Activated CD8-positive, alpha-beta memory T cell treated with anti-CD3 and anti-CD28 coated beads for 24 hours (primary cell): ENCODE results near the gene RAB3GAP2.
"Not testable (repeated sequence)": the region's sequence is repeated elsewhere in the genome, so short reads cannot be mapped to it uniquely, and the experiment has no call there.

Experiments used
- DNase-seq: peaks from one replicate; pipeline ENCODE4 v3.0.0-alpha.2; 2020

RAB3GAP2 gene, protein sequence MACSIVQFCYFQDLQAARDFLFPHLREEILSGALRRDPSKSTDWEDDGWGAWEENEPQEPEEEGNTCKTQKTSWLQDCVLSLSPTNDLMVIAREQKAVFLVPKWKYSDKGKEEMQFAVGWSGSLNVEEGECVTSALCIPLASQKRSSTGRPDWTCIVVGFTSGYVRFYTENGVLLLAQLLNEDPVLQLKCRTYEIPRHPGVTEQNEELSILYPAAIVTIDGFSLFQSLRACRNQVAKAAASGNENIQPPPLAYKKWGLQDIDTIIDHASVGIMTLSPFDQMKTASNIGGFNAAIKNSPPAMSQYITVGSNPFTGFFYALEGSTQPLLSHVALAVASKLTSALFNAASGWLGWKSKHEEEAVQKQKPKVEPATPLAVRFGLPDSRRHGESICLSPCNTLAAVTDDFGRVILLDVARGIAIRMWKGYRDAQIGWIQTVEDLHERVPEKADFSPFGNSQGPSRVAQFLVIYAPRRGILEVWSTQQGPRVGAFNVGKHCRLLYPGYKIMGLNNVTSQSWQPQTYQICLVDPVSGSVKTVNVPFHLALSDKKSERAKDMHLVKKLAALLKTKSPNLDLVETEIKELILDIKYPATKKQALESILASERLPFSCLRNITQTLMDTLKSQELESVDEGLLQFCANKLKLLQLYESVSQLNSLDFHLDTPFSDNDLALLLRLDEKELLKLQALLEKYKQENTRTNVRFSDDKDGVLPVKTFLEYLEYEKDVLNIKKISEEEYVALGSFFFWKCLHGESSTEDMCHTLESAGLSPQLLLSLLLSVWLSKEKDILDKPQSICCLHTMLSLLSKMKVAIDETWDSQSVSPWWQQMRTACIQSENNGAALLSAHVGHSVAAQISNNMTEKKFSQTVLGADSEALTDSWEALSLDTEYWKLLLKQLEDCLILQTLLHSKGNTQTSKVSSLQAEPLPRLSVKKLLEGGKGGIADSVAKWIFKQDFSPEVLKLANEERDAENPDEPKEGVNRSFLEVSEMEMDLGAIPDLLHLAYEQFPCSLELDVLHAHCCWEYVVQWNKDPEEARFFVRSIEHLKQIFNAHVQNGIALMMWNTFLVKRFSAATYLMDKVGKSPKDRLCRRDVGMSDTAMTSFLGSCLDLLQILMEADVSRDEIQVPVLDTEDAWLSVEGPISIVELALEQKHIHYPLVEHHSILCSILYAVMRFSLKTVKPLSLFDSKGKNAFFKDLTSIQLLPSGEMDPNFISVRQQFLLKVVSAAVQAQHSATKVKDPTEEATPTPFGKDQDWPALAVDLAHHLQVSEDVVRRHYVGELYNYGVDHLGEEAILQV (N-terminal part only)

DNA sequence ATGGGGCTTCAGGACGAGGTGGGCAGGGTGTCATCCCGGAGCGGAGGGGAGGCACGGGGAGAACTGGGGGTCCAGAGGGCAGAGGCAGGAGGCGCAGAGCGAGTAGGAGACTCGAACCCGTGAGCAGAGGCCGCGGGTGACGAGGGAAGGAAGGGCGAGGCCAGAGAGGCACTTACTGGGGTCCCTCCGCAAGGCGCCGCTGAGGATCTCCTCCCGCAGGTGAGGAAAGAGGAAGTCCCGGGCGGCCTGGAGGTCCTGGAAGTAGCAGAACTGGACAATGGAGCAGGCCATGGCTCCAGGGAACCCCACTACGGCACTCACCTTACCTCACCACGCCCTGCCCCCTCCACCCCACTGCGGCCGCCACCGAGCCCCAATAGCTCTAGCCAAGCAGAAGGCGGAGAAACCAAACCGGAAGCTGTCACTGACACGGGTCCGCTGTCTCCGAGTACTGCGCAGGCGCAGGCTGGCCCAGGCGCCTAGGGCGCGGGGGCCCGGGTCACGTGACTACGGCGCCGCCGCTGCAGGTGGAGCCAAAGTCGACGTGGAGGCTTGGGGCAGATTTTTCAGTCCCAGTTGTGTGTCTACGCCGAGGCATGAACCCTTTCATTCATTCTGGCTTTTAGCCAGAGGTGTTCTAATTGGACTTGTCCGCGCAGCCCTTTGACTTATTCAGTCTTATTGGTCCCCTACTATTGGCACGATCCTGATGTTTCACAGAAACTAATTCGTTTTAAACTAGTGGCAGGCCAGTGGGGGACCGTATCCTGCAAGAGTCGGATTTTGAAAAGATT is at the start of gene RAB3GAP2:
Gene RAB3GAP2, minus strand, starts transcription at position 407 of the 794 bp plus-strand sequence. Its CDS starts 116 bp downstream, at position 291.
- peak; percentile 98 for DNase-seq

DNA sequence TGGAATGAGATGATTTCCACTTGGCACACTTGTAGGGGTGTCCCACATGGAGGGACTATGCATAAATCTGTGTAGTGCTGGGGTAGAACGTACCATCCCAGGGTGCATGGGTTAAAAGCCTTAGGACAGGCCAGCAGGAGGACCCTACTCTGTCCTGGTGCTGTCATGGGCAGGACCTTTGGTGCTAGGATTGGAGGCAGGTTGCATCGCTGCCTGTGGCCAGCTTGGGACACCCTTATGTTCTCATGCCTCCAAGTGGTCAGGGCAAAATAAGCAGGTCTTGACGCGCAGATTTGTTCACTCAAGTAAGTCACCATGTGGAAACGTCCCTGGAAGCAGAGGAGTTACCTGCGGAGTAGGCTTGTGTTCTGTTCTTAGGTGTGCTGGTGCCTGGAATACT is 49.5 kb upstream of the RAB3GAP2 start:
- no peak for DNase-seq

DNA sequence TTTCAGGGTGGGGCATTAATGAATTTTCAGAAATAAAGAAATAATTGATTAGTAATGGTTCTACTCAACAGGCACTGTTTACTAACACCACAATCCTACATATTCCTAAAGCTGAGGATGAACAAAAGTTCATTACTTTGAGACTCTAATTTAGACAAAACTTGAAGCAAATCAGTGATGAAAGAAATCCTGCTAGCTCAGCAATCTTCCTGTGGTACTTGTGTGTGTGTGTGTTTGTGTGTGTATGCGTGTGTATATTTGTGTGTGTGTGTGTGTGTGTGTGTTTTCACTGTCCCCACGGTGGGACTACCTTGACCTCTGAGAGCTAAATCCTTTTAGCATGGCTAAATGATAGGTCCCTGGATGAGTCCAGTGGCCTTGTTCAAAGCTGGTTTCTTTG is 48.5 kb upstream of the RAB3GAP2 start:
- no peak for DNase-seq

DNA sequence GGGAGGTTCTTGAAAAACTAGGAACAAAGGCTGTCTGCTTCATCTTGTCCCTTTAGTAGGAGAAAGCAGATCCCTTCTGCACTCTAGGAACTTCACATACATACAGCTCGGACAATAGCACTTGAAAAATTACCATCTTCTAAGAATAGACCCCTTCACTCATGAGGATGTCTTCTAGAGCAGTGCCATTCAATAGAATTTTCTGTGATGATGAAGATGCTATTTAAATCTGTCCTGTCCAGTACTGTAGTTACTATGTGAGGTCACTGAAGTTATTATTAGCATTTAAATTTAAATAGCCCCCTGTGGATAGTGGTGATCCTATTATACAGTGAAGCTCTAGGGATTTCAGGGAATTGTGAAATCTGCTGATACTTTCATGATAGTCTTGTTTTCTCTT is 46.4 kb upstream of the RAB3GAP2 start:
- no peak for DNase-seq

DNA sequence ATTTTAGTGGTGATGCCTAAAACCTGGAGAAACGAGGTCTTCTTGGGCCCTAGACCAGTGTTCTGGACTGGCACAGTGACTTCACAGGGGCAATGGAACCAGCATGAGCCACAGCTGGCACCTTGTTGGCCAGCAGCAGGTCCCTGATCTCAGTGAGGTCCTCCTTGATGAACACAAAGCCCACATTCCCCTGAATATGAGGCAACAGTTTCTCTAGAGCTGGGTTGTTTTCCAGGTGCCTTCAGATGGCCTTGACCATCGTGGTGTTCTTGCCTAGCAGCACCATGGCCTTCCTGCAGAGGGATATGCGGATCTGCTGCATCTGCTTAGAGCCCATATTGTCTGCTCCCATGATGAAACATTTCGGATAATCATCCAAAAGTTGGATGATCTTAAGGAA is 44.9 kb upstream of the RAB3GAP2 start:
- DNase-seq, result no peak

DNA sequence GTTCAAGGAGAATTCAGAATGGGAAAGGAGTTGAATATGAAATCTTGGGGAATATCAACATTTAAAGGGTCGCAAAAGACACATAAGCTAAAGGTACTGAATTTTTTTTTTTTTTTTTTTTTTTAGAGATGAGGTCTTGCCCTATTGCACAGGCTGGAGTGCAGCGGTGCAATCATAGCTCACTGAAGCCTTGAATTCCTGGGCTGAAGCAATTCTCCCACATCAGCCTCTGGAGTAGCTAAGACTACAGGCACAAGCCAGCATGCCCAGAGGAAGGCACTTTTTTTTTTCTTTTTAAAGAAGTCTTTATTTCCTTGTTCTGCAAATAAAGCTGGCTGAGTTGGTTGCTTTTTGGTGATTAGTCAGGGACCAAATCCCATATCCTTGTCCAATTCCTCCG is 44.1 kb upstream of the RAB3GAP2 start:
- no peak for DNase-seq

DNA sequence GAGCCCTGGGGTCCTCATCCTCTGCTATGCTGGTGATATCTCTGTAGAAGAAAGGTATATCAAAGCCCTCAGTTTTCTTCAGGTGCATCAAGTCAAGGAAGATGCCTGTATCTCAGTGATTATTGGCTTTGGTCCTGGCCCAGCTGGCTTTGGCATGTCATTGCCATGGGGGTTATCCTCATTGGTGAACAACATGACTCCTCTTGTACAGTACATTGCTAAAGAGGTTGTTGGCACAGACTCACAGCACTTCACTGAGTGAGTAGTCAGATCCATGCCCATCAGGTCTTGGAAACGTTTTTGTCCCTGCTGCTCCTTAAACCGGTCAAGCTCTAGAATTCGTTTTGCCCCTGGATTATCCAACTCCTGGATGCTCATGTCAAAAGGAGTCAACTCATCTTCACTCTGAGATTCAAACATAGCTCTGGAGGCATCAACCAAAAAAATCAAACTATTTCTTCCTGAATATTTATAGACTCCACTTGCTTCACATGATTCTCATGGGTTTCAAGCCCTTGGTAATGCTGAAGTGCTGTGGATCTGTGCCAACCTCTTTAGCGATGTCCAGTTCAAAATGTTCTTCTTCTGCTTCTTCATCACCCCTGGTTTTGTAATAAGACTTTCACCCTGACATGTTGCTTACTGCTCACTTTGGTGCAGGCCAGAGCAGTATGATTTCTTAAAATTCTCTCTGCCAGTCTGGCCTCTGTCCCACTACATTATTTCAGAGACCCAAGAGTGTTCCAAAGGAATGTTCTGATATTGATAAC is 43.0 kb upstream of the RAB3GAP2 start:
- no peak for DNase-seq

DNA sequence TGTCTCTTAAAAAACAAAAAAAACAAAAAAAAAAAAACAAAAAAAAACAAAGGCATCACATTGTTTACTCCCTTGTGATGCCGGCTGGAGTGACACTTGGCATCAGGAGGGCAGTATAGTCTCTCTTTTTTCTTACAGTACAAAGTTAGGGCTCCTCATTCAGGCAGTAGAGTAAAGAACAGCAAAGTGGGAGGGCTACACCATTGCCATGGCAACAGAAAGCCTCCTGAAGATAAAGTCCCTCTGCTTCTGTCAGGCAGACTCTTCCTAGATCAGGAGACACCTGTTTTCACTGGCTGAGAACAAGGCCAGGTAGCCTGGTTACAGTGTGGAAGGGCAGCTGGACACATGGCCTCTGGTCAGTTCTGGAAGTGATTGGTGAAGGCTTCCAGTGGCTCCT is 41.3 kb upstream of the RAB3GAP2 start:
- no peak for DNase-seq

DNA sequence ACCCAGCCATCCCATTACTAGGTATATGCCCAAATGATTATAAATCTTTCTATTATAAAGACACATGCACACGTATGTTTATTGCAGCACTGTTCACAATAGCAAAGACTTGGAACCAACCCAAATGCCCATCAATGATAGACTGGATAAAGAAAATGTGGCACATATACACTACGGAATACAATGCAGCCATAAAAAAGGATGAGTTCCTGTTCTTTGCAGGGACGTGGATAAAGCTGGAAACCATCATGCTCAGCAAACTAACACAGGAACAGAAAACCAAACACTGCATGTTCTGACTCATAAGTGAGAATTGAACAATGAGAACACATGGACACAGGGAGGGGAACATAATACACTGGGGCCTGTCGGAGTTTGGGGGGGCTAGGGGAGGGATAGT is 37.9 kb upstream of the RAB3GAP2 start:
- DNase-seq, result not testable (repeated sequence)

DNA sequence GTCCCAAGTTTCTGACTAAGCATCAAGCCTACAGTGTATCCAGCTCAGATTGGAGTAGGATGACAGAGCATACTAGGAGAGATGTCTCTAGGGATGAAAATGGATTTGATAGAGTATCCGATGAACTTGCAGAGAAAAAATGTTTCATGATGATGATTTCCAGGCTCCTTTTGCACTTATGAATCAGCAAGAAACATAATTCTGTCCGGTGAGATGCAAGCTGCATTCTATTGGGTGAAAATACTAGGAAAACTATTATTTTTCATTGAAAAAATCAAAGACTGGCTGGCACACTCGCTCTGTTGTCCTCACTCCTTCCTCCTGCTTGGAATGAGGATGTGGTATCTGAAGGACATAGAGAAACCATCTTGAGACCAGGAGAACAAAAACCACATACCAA is 35.4 kb upstream of the RAB3GAP2 start:
- no peak for DNase-seq

DNA sequence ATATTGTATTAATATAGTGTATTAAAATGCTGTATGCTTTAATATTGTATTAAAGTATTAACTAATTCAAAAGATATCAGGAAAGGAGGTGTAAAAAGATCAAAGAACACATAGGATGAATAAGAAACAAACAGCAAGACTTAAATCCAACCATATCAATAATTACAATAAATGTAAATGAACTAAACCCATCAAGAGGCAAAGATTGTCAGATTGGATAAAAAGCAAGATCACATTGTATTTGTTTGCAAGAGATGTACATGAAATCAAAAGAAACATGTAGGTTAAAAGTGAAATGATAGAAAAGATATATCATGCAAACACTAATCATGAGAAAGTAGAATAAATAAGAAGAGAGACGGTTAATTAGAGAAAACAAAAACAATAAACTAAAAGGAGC is 34.1 kb upstream of the RAB3GAP2 start:
- no peak for DNase-seq

DNA sequence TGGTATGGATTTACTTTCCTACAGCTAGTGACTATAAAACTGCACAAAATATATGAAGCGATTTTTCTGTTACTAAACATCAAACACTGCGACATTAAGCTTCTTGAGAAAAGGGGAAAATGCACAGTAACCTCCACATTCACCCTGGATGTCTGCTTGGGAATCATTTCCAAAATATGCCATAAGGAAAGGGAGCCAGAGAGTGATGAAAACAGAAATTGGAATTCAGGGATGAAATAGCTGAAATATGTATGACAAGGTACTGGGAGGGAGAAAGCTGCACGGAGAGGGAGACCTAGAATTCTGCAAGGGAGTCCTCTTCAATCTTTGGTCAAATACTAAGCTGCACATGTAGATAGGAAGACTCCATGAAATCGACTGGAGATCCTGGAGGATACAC is 31.6 kb upstream of the RAB3GAP2 start:
- DNase-seq, result no peak

DNA sequence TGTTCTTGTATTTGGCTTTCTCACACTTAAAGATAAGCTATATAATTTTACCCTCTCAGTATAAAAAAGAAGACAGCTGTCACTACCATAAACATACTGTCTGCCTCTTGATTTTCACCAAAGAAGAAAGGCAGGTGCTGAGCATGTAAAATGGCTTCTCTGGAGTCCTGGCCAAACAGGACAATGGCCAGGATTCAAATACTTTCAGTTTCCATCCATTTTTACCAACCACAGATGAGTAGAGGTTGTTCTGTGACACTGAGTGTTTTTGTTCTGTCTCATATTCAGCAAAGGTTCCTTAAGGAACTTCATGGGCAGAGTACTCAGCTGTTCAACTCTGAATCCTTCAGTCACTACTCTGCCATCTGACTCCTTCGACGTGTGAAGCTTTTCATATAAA is 29.4 kb upstream of the RAB3GAP2 start:
- no peak for DNase-seq

DNA sequence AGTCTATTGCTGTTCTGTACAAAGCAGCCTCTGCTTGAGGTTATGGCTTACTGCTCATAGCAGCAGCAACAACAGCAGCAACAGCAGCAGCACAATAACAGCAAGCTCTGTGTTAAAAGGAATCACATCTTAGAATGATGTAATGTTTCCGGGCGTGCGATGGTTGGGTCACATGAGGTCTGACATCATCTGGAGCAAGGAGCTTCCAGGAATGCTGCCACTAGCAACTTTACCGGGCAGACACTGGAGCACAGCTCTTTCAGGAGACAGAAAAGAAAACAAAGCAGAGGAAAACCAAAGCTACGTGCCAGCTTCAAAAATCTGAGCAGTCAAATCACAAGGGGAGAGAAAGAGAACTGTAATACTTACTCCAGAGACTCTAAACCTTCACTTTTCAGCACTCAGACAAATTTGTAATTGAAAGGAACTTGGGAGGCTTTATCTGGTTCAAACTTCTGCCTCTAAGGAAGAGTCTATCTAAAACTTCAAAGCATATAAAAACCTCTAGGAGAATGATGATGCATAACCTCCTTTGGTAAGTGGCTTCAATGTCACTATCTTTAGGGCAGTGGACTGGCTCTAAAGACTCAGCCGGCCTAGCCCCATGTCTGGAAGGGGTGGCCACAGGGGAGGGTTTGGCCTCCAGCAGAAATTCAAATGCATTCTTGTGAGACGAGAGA is 28.3 kb upstream of the RAB3GAP2 start:
- DNase-seq, result no peak

DNA sequence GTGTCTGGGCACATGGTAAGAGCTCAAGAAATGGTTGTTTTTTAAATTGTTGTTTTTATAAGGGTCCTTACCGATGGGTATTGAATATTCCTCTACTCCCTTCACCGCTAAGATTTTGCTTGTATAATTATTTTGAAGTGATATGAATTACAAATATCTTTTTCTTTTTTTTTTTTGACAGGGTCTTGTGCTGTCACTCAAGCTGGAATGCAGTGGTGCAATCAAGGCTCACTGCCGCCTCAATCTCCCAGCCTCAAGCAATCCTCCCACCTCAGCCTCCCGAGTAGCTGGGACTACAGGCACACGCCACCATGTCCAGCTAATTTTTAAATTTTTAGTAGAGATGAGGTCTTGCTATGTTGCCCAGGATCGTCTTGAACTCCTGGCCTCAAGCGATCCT is 27.1 kb upstream of the RAB3GAP2 start:
- no peak for DNase-seq

DNA sequence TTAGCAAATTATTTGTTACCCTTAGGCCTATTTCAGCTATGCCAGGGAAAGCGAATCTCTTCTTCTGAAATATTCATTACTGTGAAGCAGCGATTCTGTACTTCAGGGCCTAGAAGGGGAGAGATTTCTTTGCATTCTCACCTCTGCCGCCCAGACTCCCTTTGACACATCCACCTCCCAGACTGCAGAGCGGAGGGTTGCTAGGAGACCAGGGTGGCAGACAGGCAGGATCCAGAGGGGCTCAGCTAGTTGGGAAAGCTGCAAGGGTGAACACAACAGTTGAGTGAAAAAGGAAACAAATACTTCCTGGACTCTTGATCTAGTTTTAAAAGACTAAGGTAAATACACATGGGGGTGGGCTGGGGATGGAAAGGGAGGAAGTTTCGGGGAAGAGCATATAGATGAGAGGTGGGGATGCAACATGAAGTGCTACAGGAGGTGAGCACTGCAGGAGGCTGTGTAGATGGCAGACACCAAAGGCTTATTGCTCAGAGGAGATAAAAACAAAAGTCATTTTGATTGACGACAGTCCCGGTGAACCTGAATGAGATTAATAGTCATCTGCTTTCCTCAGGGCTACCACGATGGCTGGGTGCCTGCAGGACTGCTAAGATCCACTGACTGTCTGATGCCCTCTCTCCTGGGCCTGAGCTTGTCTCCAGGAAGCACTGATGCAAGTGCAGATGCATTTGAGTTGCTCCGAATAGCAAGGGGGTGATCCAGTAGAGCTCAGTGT is 26.4 kb upstream of the RAB3GAP2 start:
- DNase-seq, result no peak

DNA sequence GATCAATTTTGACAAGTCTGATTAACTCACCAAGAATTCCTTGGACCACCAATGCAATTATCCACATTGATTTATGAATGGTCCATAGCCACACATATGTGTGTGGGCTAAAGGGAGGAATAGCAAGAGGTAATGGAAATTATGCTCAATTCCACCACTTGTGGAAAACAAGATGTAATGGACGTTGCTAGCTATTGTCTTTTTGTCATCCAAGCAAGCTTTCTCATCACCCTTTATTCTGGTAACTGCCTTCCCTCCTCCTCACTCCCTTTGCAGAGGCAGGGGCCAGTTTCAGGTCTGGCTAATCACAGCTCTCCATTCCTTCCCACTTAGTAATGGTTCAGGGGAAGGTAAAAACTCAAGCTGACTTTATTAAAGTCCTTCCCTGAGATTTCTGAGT is 24.7 kb upstream of the RAB3GAP2 start:
- DNase-seq, result no peak

DNA sequence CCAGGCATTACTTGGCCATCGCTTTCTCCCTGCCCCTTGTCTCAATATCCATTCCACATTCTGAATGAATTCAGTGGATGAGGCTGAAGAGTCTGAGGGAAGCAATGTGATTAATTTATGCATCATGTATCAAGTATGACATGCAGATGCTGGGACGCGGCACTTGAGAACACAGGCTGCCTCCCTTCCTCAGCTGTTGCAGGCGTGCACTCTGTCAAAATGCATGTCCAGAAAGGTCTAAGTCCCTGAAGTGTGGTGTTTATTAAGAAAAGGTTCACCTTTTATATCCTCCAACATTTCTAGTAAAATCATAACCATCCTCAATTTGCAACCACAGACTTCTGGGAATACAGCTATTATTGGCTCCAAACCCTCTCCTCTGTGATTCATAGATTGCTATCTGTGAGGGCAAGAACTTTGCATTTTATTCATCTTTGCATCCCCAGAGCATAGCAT is 22.6 kb upstream of the RAB3GAP2 start:
- no peak for DNase-seq

DNA sequence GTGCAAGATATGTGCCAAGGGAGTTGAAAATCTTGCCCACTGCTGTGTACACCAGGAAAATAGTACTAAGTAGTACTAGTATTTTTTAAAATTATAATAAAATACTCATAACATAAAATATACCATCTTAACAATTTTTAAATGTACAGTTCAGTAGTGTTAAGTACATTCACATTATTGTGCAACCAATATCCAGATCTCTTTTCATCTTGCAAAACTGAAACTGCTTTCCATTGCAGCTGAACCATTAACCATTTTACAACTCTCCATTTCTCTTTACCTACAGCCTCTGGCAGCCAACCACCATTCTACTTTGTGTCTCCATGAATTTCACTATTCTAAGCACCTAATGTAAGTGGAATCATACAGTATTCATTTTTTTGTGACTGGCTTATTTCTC is 19.3 kb upstream of the RAB3GAP2 start:
- no peak for DNase-seq

DNA sequence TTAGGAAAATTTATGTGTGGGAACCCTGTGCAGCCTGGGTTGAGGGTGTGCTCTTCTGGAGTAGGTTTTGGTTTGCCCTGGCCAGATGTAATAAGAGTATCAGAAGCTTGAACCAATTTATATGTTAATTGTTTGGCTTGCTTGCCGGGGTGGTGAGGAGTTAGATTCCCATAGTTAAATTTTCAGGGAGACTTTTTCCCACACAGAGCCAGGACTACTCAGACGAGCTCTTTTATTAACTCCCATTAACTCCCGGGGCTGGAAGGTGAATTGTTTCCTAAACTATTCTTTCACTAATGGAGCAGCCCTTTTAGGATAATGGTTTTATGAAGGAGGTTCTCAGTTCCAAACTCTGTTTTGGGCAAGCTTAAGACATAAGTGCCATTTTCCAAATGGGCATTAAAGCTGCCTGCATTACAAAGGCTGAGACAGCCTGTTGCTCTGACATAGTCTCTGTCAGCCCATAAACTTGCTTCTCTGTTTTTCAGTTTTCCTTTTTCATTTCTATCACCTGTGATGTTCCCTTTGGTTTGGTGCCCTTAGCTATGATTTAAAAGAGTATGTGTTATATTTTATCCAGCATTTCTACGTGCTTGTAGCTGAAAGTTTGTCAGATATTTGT is 18.0 kb upstream of the RAB3GAP2 start:
- DNase-seq, result no peak
